Ovary (tissue), 3 donors: ENCODE data around the gene CYP2U1.

Experiments used
- CTCF ChIP-seq, 3 donors: fragments of 450-650 bp in 2 of 3; fragments of 200-600 bp in 1 of 3; IDR thresholded peaks; one replicate each; pipeline versions ENCODE4 v1.5.1 to v1.8.0; 2016 to 2022; ENCODE audit warnings: antibody characterized with exemption in 3 of 3, mild to moderate bottlenecking in 1 of 3
- POLR2A ChIP-seq: fragments of 450-650 bp; IDR thresholded peaks from one replicate; pipeline ENCODE4 v1.6.1; 2017; ENCODE audit warnings: antibody characterized with exemption, mild to moderate bottlenecking, moderate library complexity
- donor health status: DM: no; HTN: no; CAD: no.

GRCh38 chr4:107945809-107946208, 14.5 kb downstream of the CYP2U1 start:
- no peak for TF ChIP-seq CTCF (IDR thresholded peaks at IDR 0.05)
- TF ChIP-seq POLR2A, result no peak
